Activated CD4-positive, alpha-beta T cell treated with anti-CD3 and anti-CD28 coated beads, Interleukin-10, Interleukin-2, amounts not matched to agents 100 ng/mL and 50 ng/mL, durations not matched to agents 16 hours and 8 hours (primary cell): Measurements from ENCODE around the gene HBQ1.
"Not testable (repeated sequence)": the region's sequence is repeated elsewhere in the genome, so short reads cannot be mapped to it uniquely, and the experiment has no call there.

Experiments
- DNase-seq: peaks from one replicate; pipeline ENCODE4 v3.0.0-alpha.2; 2020

Gene HBQ1

GRCh38 chr16:176477-177382 lies 3.5 kb upstream of the HBQ1 start, which contains the start of gene HBA1:
Gene HBA1, plus strand, starts transcription at chr16:176680. Its CDS starts 37 bp downstream, at chr16:176717.
- DNase-seq, result not testable (repeated sequence)

- no peak for DNase-seq
Measured at GRCh38 chr16:177394-177822, 2.9 kb upstream of the HBQ1 start.

GRCh38 chr16:177981-178667 lies 2.1 kb upstream of the HBQ1 start:
- no peak for DNase-seq

GRCh38 chr16:178668-179015 lies 1.6 kb upstream of the HBQ1 start:
- no peak for DNase-seq

- DNase-seq, result no peak
Measured at GRCh38 chr16:179211-180092, 807 bp upstream of the HBQ1 start.

GRCh38 chr16:180681-181564 lies 664 bp downstream of the HBQ1 start:
- DNase-seq, result peak; percentile 86

- DNase-seq, result no peak
Measured at GRCh38 chr16:181565-182021, 1.3 kb downstream of the HBQ1 start.

- no peak for DNase-seq
Measured at GRCh38 chr16:183005-183404, 2.7 kb downstream of the HBQ1 start.

GRCh38 chr16:185213-185612 lies 5.0 kb downstream of the HBQ1 start:
- no peak for DNase-seq

GRCh38 chr16:185691-186090 lies 5.4 kb downstream of the HBQ1 start:
- DNase-seq, result no peak

- DNase-seq, result no peak
Measured at GRCh38 chr16:187330-187729, 7.1 kb downstream of the HBQ1 start.

- DNase-seq, result peak; percentile 30
Measured at GRCh38 chr16:188674-189073, 8.4 kb downstream of the HBQ1 start.

GRCh38 chr16:189604-190186 lies 9.4 kb downstream of the HBQ1 start:
- no peak for DNase-seq

GRCh38 chr16:191831-192230 lies 11.6 kb downstream of the HBQ1 start:
- no peak for DNase-seq

- DNase-seq, result no peak
Measured at GRCh38 chr16:192686-193085, 12.4 kb downstream of the HBQ1 start.

GRCh38 chr16:193441-193840 lies 13.2 kb downstream of the HBQ1 start:
- no peak for DNase-seq

GRCh38 chr16:194516-194915 lies 14.3 kb downstream of the HBQ1 start:
- DNase-seq, result no peak

- no peak for DNase-seq
Measured at GRCh38 chr16:200388-200787, 20.1 kb downstream of the HBQ1 start.

GRCh38 chr16:203246-203645 lies 23.0 kb downstream of the HBQ1 start:
- no peak for DNase-seq

GRCh38 chr16:204046-204445 lies 23.8 kb downstream of the HBQ1 start:
- DNase-seq, result not testable (repeated sequence)

GRCh38 chr16:209359-209758 lies 29.1 kb downstream of the HBQ1 start:
- not testable (repeated sequence) for DNase-seq
